B cell (primary cell): ENCODE results near the gene DYRK1A. TPM values are rescaled to one million over a fixed set of nuclear protein-coding genes. Genes with fewer than 3 reads are reported as not detected.
A peak's percentile ranks its signal among the peaks of the same experiment; 100 is the strongest.

ENCODE experiments used
- ATAC-seq: fragments of 200-7000 bp; cut with Tn5 transposase; one replicate; pipeline ENCODE4 v1.10.0; 2021; ENCODE audit warnings: low read depth, mild to moderate bottlenecking, moderate number of reproducible peaks, moderate library complexity
- CTCF ChIA-PET: fragments of 350-600 bp; sonication (Branson Sonifier 250); formaldehyde crosslinking; loops from one replicate; lab custom pipeline; 2021; ENCODE audit warnings: antibody characterized with exemption, inconsistent platforms; lab: Charles Lee
- POLR2A ChIA-PET: fragments of 350-600 bp; sonication (Branson Sonifier 250); formaldehyde crosslinking; loops from one replicate; lab custom pipeline; 2021; ENCODE audit warnings: antibody characterized with exemption; lab: Charles Lee
- DNase-seq: peaks from one replicate; pipeline ENCODE4 v3.0.0; 2013
- H2AFZ ChIP-seq: 2 replicates; pipeline ENCODE4 v1.6.1; 2012; ENCODE audit warnings: mild to moderate bottlenecking, low read depth, low read length; ENCODE audit not compliant: insufficient read depth, poor library complexity, severe bottlenecking
- H3K27ac ChIP-seq, 2 donors: 1 replicate in 1 of 2; 2 replicates in 1 of 2; pipeline ENCODE4 v1.5.1; 2012 to 2013; ENCODE audit warnings: low read length in 2 of 2, mild to moderate bottlenecking in 2 of 2, moderate library complexity in 1 of 2
- H3K27me3 ChIP-seq, 4 experiments: fragments of 200-600 bp in 1 of 4; sonication (generic) in 1 of 4; replicated peaks in 1 of 4; 1 replicate in 2 of 4; 2 replicates in 2 of 4; pipeline versions ENCODE4 v1.6.1 to v1.7.0; 2013 to 2016; ENCODE audit warnings: low read length in 3 of 4, mild to moderate bottlenecking in 2 of 4, mixed read lengths in 1 of 4, moderate library complexity in 1 of 4; ENCODE audit not compliant: insufficient read depth in 4 of 4, control insufficient read depth in 3 of 4; ENCODE audit errors: control extremely low read depth in 1 of 4
- H3K36me3 ChIP-seq, 2 experiments: replicated peaks in 1 of 2; 1 replicate in 1 of 2; 2 replicates in 1 of 2; pipeline versions ENCODE4 v1.6.1 to v1.7.1; 2013; ENCODE audit warnings: low read length in 1 of 2; ENCODE audit not compliant: insufficient read depth in 2 of 2, control insufficient read depth in 1 of 2; ENCODE audit errors: control extremely low read depth in 1 of 2, extremely low read depth in 1 of 2
- H3K4me1 ChIP-seq, 2 donors: fragments of 200-600 bp in 1 of 2; sonication (generic) in 1 of 2; 1 replicate in 1 of 2; 2 replicates in 1 of 2; pipeline versions ENCODE4 v1.5.1 to v1.6.1; 2013 to 2017; ENCODE audit warnings: low read length in 2 of 2; ENCODE audit not compliant: control insufficient read depth in 2 of 2, insufficient read depth in 2 of 2
- H3K4me2 ChIP-seq: replicated peaks from 2 replicates; pipeline ENCODE3; 2012; ENCODE audit warnings: mild to moderate bottlenecking, low read depth, low read length; ENCODE audit not compliant: poor library complexity, severe bottlenecking
- H3K4me3 ChIP-seq, 5 experiments: fragments of 200-600 bp in 1 of 5; sonication (generic) in 1 of 5; 1 replicate in 3 of 5; 2 replicates in 2 of 5; pipeline versions ENCODE4 v1.5.1 to v1.7.0; 2011 to 2016; ENCODE audit warnings: low read length in 4 of 5, mild to moderate bottlenecking in 4 of 5, low read depth in 2 of 5, control low read depth in 1 of 5, moderate library complexity in 1 of 5; ENCODE audit not compliant: insufficient read depth in 1 of 5; ENCODE audit errors: control extremely low read depth in 1 of 5, extremely low read depth in 1 of 5
- H3K79me2 ChIP-seq: fragments of 200-600 bp; sonication (generic); one replicate; pipeline ENCODE4 v1.6.0; 2016; ENCODE audit warnings: low read length; ENCODE audit not compliant: control insufficient read depth, insufficient read depth
- H3K9ac ChIP-seq: fragments of 200-600 bp; sonication (generic); 2 replicates; pipeline ENCODE4 v1.6.1; 2017; ENCODE audit warnings: mild to moderate bottlenecking, low read length, moderate library complexity
- H3K9me3 ChIP-seq, 3 donors: one replicate each; pipeline versions ENCODE4 v1.6.1 to v1.7.1; 2013; ENCODE audit warnings: low read length in 2 of 3; ENCODE audit not compliant: control insufficient read depth in 2 of 3, insufficient read depth in 1 of 3; ENCODE audit errors: control extremely low read depth in 1 of 3
- H4K20me1 ChIP-seq: 2 replicates; pipeline ENCODE4 v1.6.0; 2012; ENCODE audit warnings: mild to moderate bottlenecking, low read length; ENCODE audit not compliant: insufficient read depth, control insufficient read depth, poor library complexity, severe bottlenecking
- H3K27ac Mint-ChIP-seq: one replicate; pipeline ENCODE4 v1.8.0; 2021; ENCODE audit warnings: mixed read lengths
- H3K27me3 Mint-ChIP-seq: one replicate; pipeline ENCODE4 v1.8.0; 2021; ENCODE audit warnings: mixed read lengths
- H3K4me1 Mint-ChIP-seq: one replicate; pipeline ENCODE4 v1.8.0; 2021; ENCODE audit warnings: mixed read lengths
- H3K4me3 Mint-ChIP-seq: one replicate; pipeline ENCODE4 v1.8.0; 2021; ENCODE audit warnings: mixed read lengths
- H3K9me3 Mint-ChIP-seq: one replicate; pipeline ENCODE4 v1.8.0; 2022; ENCODE audit warnings: mixed read lengths; ENCODE audit not compliant: insufficient read depth
- EZH2 ChIP-seq: IDR thresholded peaks from 2 replicates; pipeline ENCODE4 v1.6.1; 2012; ENCODE audit warnings: borderline replicate concordance, low read depth, mild to moderate bottlenecking, moderate library complexity, low read length; ENCODE audit not compliant: insufficient read depth, poor library complexity, severe bottlenecking
- WGBS: methylation state at CpG from one replicate; pipeline ENCODE4 v1.1.5; 2013; ENCODE audit warnings: missing lambda C conversion rate; ENCODE audit not compliant: insufficient coverage; 5-methylcytosine and 5-hydroxymethylcytosine counted together
- intact Hi-C: fragments of 100-400 bp; cut with micrococcal nuclease; formaldehyde crosslinking; loops from one replicate; pipeline ENCODE4 v1.10.0; 2022
- polyA plus RNA-seq: library from polyadenylated mRNA; depleted of rRNA; stranded (reverse); fragments of >200 nt; gene quantifications from 2 replicates; pipeline ENCODE4 v1.2.3, GENCODE V29; 2012
- total RNA-seq, 2 donors: library from RNA; stranded (reverse); fragments of 120-200 nt in 1 of 2; gene quantifications; 1 replicate in 1 of 2; 2 replicates in 1 of 2; pipeline versions ENCODE4 v1.2.3 to v1.2.4, GENCODE V29; 2013 to 2022
- TF ChIP-seq, protein P1 (sequence below): fragments of 200-600 bp; IDR thresholded peaks from one replicate; pipeline ENCODE4 v1.8.0; 2022; ENCODE audit warnings: antibody characterized with exemption, mild to moderate bottlenecking

Gene DYRK1A
- total and polyA plus RNA-seq, 2 donors (not counting 1 experiment from before 2014, with no cell fraction given): 46.6 to 147 TPM

DNA sequence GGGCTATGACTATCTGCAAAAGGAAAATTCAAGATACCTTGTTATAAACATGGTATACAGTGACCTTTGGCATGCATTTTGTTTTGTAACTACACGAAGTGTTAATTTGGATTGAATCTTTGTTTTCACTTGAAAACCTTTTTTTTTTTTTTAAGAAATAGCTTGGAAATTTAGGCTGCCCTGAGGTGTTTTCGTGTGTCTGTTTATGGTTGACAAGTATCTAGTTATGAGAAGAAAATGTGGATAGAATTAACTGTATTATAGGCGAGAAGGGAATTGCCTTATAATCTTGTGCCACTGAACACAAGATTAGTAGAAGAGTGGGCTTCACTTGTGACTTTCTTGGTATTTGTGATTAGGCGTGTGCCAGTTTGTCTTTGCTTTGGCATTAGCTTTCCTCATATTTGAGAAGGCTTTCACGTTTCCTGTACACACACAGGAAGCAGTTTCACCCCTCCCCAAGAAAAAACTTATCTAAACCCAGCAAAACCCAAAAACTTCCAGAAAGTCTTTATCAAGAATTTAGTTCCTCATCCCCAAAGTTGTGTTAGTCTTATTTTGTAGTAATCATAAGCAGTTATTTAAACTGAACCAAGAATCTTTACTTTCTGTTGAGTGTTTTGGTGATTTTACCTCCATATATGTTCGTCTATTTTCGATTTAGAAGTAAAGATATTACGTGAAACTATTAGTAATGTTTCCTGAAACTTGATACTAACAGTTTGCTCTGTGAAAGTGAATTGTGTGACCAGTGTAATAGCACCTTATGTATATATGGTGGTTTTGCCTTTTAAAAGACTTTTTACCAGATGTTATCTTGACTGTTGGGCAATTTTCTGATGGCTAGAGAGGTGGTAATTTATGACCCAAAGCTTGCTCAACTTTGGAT is 3.8 kb downstream of the DYRK1A start:
- WGBS: 6% methylated on average over 5 of the region's 8 CpGs

More for the DNA sequence above, 3.8 kb downstream of the DYRK1A start:
- H3K79me2 ChIP-seq: peaks cover 79% of the 10 kb centered on the region
- ChIA-PET CTCF (interaction anchor here (0.6 to 1.0 kb wide), 2 partner anchors 17 to 93 kb away, joined by 3 read pairs; no protein-coding TSS in a partner anchor), POLR2A (interaction anchor here (0.5 to 2.1 kb wide), 2 partner anchors 89 to 103 kb away, joined by 3 to 6 read pairs; partner anchors contain the start of gene VPS26C)
- intact Hi-C loops: loop anchor here (1.0 to 5.0 kb wide), 2 partner anchors 8 to 37 kb away; no protein-coding TSS in a partner anchor
- peaks cover 50 to 63% of the 10 kb centered on the region in 2 donors for H3K4me1 ChIP-seq
- peak overlapping the region; percentile 21 for H3K9ac ChIP-seq
- no peaks in the 10 kb centered on the region for H3K36me3 ChIP-seq
- no peak for DNase-seq
- peak overlapping the region in 3 of 5 experiments; percentile 1 to 27 (median 21) for H3K4me3 ChIP-seq
- Mint-ChIP-seq H3K9me3 (no peaks in the 10 kb centered on the region), H3K4me1 (peaks cover 68% of the 10 kb centered on the region), H3K27ac (peak overlapping the region; percentile 11), H3K4me3 (peak overlapping the region; percentile 89), H3K27me3 (no peaks in the 10 kb centered on the region)
- H3K4me2 ChIP-seq: peak overlapping the region; percentile 77
- no peak for ATAC-seq
- no peaks in the 10 kb centered on the region for H3K9me3 ChIP-seq
- no peak overlapping the region for H2AFZ ChIP-seq
- TF ChIP-seq EZH2: no peak
- TF ChIP-seq, protein P1, sequence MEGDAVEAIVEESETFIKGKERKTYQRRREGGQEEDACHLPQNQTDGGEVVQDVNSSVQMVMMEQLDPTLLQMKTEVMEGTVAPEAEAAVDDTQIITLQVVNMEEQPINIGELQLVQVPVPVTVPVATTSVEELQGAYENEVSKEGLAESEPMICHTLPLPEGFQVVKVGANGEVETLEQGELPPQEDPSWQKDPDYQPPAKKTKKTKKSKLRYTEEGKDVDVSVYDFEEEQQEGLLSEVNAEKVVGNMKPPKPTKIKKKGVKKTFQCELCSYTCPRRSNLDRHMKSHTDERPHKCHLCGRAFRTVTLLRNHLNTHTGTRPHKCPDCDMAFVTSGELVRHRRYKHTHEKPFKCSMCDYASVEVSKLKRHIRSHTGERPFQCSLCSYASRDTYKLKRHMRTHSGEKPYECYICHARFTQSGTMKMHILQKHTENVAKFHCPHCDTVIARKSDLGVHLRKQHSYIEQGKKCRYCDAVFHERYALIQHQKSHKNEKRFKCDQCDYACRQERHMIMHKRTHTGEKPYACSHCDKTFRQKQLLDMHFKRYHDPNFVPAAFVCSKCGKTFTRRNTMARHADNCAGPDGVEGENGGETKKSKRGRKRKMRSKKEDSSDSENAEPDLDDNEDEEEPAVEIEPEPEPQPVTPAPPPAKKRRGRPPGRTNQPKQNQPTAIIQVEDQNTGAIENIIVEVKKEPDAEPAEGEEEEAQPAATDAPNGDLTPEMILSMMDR: no peak
- peak overlapping the region in 1 of 2 donors; percentile 60 for H3K27ac ChIP-seq
- no peaks in the 10 kb centered on the region for H3K27me3 ChIP-seq
- H4K20me1 ChIP-seq: peaks cover 56% of the 10 kb centered on the region
